SK-N-DZ (cell line): ENCODE results near the gene LGALS7B.
"Not testable (repeated sequence)": the region's sequence is repeated elsewhere in the genome, so short reads cannot be mapped to it uniquely, and the experiment has no call there.

Source experiments
- DNase-seq: peaks from one replicate; pipeline ENCODE4 v3.0.0-alpha.2; 2015; ENCODE audit warnings: low spot score

LGALS7B gene

GRCh38 chr19:38795549-38795948 is 6.5 kb downstream of the LGALS7B start:
- no peak for DNase-seq

GRCh38 chr19:38796154-38796553 is 7.2 kb downstream of the LGALS7B start:
- no peak for DNase-seq

GRCh38 chr19:38797781-38798180 is 8.8 kb downstream of the LGALS7B start:
- not testable (repeated sequence) for DNase-seq

- DNase-seq = no peak
Observed at GRCh38 chr19:38799104-38799503, 10.1 kb downstream of the LGALS7B start.

- DNase-seq = no peak
Observed at GRCh38 chr19:38800577-38801347, 11.8 kb downstream of the LGALS7B start.

- DNase-seq = no peak
Observed at GRCh38 chr19:38801359-38802095, 12.5 kb downstream of the LGALS7B start.

- DNase-seq = no peak
Observed at GRCh38 chr19:38803543-38803942, 14.5 kb downstream of the LGALS7B start.

GRCh38 chr19:38805180-38805579 is 16.2 kb downstream of the LGALS7B start:
- DNase-seq = no peak

- DNase-seq = no peak
Observed at GRCh38 chr19:38806371-38806770, 17.4 kb downstream of the LGALS7B start.

GRCh38 chr19:38807374-38808098 is 18.5 kb downstream of the LGALS7B start:
- peak; percentile 58 for DNase-seq

- no peak for DNase-seq
Observed at GRCh38 chr19:38808741-38809140, 19.7 kb downstream of the LGALS7B start.

GRCh38 chr19:38809592-38810252 is 20.7 kb downstream of the LGALS7B start:
- no peak for DNase-seq

GRCh38 chr19:38812009-38812840 is 23.2 kb downstream of the LGALS7B start:
- no peak for DNase-seq

- no peak for DNase-seq
Observed at GRCh38 chr19:38812841-38813320, 23.9 kb downstream of the LGALS7B start, which contains the start of gene LGALS4. Gene LGALS4 (minus strand): TSS chr19:38812945. CDS start chr19:38812886, 59 bp downstream.

GRCh38 chr19:38813323-38813722 is 24.3 kb downstream of the LGALS7B start:
- DNase-seq = no peak

GRCh38 chr19:38813932-38814331 is 24.9 kb downstream of the LGALS7B start:
- not testable (repeated sequence) for DNase-seq

GRCh38 chr19:38815059-38816001 is 26.3 kb downstream of the LGALS7B start:
- no peak for DNase-seq

GRCh38 chr19:38816131-38816750 is 27.2 kb downstream of the LGALS7B start:
- no peak for DNase-seq

- DNase-seq = no peak
Observed at GRCh38 chr19:38817081-38817480, 28.1 kb downstream of the LGALS7B start.
